Measurements from ENCODE around the gene PSMA7.

PSMA7 gene

GRCh38 chr20:62122654-62123449 is 20.3 kb downstream of the PSMA7 start:
- peak; percentile 44 for DNase-seq (ENCODE audit: low read depth)
- TF ChIP-seq, protein P1, sequence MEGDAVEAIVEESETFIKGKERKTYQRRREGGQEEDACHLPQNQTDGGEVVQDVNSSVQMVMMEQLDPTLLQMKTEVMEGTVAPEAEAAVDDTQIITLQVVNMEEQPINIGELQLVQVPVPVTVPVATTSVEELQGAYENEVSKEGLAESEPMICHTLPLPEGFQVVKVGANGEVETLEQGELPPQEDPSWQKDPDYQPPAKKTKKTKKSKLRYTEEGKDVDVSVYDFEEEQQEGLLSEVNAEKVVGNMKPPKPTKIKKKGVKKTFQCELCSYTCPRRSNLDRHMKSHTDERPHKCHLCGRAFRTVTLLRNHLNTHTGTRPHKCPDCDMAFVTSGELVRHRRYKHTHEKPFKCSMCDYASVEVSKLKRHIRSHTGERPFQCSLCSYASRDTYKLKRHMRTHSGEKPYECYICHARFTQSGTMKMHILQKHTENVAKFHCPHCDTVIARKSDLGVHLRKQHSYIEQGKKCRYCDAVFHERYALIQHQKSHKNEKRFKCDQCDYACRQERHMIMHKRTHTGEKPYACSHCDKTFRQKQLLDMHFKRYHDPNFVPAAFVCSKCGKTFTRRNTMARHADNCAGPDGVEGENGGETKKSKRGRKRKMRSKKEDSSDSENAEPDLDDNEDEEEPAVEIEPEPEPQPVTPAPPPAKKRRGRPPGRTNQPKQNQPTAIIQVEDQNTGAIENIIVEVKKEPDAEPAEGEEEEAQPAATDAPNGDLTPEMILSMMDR (conservative IDR thresholded peaks at IDR 0.05; ENCODE audit: low read length) = no peak
- peak overlapping the region; percentile 77 for H3K4me3 ChIP-seq (ENCODE audit: low read length)

DNA sequence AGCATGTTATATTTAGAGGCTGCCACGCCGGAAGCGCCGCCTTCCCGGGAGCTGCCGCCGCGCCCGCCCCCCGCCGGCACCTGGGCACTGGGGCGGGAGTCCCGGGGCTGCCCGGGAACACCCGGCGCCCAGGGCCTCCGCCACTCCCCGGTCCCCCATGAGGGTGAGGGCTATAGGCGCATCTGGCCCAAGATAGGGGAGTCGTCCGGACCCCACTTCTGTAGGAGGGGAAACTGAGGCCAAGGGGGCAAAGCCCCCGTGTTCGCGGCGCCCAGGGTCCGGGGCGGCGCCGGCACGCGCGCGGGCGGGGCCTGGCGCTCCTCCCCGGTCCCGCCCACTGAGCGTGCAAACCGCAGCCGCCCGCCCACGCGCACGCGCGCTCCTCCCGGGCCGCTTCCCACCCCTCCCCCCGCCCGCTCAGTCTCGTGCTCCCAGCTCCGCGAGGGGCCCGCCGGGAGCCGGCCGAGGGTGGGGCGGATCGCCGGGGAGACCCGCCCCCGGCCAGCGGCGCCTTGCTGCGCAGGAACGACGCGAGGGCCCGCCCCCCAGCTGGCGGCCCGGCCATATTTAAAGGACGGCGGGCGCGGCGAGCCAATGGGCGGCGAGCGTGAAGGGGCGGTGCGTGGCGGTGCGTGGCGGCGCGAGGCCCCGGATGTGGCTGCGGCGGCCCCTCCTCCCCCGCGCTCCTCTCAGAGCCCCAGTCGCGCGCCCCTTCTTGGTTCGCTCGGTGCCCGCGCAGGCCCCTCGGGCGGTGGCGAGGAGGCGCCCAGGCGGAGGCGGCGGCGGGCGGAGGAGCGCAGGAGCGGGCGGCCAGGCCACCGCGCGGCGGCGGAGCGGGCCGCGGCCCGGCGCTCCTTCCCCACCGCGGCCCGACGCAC is 21.2 kb downstream of the PSMA7 start, which contains the start of gene LSM14B:
LSM14B (plus strand) TSS at position 700 of the 878 bp plus-strand sequence. CDS start 192 bp downstream, outside the sequence.
- H3K4me3 ChIP-seq (ENCODE audit: low read length) = peak within 1 kb of the TSS; percentile 77
- peak; percentile 97 for DNase-seq (ENCODE audit: low read depth)
- TF ChIP-seq, protein P1 (conservative IDR thresholded peaks at IDR 0.05; ENCODE audit: low read length) = no peak

GRCh38 chr20:62120990-62121775 is 22.0 kb downstream of the PSMA7 start:
- H3K4me3 ChIP-seq (ENCODE audit: low read length) = peak overlapping the region; percentile 72
- TF ChIP-seq, protein P1 (conservative IDR thresholded peaks at IDR 0.05; ENCODE audit: low read length) = no peak
- DNase-seq (ENCODE audit: low read depth) = peak; percentile 70

DNA sequence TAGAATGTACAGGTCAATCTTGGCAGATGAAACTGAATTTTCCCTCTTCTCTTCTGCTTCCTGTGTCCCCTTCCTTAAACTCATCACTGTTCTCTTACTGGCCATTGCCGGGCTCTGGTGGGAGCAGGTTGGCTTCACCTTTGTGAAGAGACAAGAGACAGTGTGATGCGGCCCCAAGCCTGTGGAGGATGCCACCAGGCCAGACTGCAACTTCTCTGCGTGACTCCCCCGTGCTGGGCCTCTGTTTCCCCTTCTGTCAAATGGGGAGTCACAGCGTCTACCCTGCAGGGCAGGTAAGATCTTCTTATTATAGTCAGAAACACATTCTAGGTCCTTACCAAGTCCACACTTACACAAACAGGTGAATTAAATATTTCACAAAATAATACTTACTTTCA is 22.8 kb downstream of the PSMA7 start:
- TF ChIP-seq, protein P1 (conservative IDR thresholded peaks at IDR 0.05; ENCODE audit: low read length) = no peak
- no peak for DNase-seq (ENCODE audit: low read depth)
- H3K4me3 ChIP-seq (ENCODE audit: low read length) = no peak overlapping the region

DNA sequence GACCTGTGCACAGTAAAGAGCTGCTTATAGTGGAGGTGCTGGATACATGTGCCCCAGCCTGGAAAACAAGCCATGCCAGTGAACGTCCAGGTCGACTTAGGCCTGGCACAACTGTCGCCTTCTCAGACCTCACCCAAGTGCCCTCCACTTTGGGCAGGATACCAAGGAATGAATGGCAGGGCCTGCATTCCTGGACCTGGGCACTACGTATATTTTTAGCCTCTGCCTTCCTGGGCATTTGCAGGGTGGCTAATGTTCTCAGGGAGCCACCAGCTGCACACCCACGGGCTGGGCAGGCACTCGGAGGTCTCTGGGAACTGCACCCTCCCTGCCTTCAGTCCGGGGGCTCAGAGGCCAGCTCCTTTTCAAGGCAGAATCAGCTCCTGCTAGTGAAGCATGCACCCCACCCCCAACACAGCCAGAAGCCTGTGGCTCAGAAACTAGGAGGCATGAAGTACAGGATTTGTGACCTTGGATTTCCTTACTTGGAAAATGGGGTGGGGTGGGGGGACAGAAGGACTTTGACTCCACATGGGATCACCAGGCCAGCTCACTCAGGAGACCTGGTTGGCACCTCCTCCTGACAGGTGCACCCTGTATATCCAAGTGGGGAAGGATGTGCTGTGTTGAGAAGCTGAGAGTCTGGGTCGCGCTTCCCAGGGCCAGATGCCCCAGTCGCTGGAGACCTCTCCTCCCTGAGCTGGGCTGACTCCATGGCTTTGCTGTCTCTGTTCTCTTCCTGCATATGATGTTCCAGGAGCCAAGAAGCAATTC is 23.4 kb downstream of the PSMA7 start:
- DNase-seq (ENCODE audit: low read depth) = no peak
- TF ChIP-seq, protein P1 (conservative IDR thresholded peaks at IDR 0.05; ENCODE audit: low read length) = no peak
- no peak overlapping the region for H3K4me3 ChIP-seq (ENCODE audit: low read length)

DNA sequence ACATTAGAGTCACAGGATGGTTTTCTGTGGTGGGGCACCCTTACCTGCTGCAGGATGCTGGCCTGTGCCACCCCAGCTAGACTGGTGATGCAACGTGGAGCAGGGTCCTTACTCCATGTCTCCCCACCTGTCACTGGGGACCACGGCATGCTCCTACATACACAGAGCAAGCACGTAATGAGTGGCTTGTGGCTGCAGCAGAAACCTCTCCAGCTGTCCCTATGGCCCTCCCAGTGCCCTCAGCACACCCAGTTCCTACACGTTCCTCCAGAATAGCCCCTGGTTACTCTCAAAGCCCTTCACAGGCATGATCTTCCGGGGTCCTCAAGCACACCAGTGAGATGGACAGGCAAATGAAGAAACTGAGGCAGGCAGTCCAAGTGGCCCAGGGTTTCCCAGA is 24.1 kb downstream of the PSMA7 start:
- TF ChIP-seq, protein P1 (conservative IDR thresholded peaks at IDR 0.05; ENCODE audit: low read length) = no peak
- H3K4me3 ChIP-seq (ENCODE audit: low read length) = no peak overlapping the region
- no peak for DNase-seq (ENCODE audit: low read depth)
